GM23338 (cell line): Measurements from ENCODE around the gene MTCL1. TPM values are rescaled to one million over a fixed set of nuclear protein-coding genes. Genes with fewer than 3 reads are reported as not detected.

Experiments used
- ATAC-seq: fragments of 200-7000 bp; cut with Tn5 transposase; 3 replicates; pipeline ENCODE4 v1.9.1; 2020
- DNase-seq: peaks from one replicate; pipeline ENCODE4 v3.0.0-alpha.2; 2015; ENCODE audit warnings: low spot score
- H2AFZ ChIP-seq: fragments of 200-600 bp; sonication (generic); 2 replicates; pipeline ENCODE4 v1.8.0; 2016; ENCODE audit warnings: antibody characterized with exemption, mild to moderate bottlenecking, moderate library complexity
- H3F3A ChIP-seq: fragments of 200-600 bp; sonication (generic); replicated peaks from 2 replicates; pipeline ENCODE4 v1.8.0; 2017; ENCODE audit warnings: antibody characterized with exemption, mixed run types, low read depth
- H3K27ac ChIP-seq: fragments of 200-600 bp; sonication (generic); 2 replicates; pipeline ENCODE4 v1.6.1; 2016; ENCODE audit warnings: low read depth
- H3K27me3 ChIP-seq: fragments of 200-600 bp; sonication (generic); 2 replicates; pipeline ENCODE4 v1.8.0; 2016; ENCODE audit warnings: mild to moderate bottlenecking, mixed run types, moderate library complexity; ENCODE audit not compliant: insufficient read depth
- H3K36me3 ChIP-seq: fragments of 200-600 bp; sonication (generic); 2 replicates; pipeline ENCODE4 v1.8.0; 2016; ENCODE audit warnings: mild to moderate bottlenecking; ENCODE audit not compliant: insufficient read depth
- H3K4me1 ChIP-seq: fragments of 200-600 bp; sonication (generic); 2 replicates; pipeline ENCODE4 v1.8.0; 2016; ENCODE audit warnings: mild to moderate bottlenecking, moderate library complexity; ENCODE audit not compliant: insufficient read depth
- H3K4me2 ChIP-seq: fragments of 200-600 bp; sonication (generic); 2 replicates; pipeline ENCODE4 v1.7.1; 2017; ENCODE audit warnings: mixed run types
- H3K4me3 ChIP-seq: fragments of 200-600 bp; sonication (generic); 2 replicates; pipeline ENCODE4 v1.6.1; 2016; ENCODE audit warnings: mixed run types
- H3K79me2 ChIP-seq: fragments of 200-600 bp; sonication (generic); replicated peaks from 2 replicates; pipeline ENCODE4 v1.8.0; 2017; ENCODE audit warnings: mild to moderate bottlenecking; ENCODE audit not compliant: insufficient read depth
- H3K9me2 ChIP-seq: fragments of 200-600 bp; sonication (generic); 2 replicates; pipeline ENCODE4 v1.8.0; 2017; ENCODE audit not compliant: insufficient read depth
- H4K20me1 ChIP-seq: fragments of 200-600 bp; sonication (generic); replicated peaks from 2 replicates; pipeline ENCODE4 v1.8.0; 2017; ENCODE audit warnings: mild to moderate bottlenecking; ENCODE audit not compliant: insufficient read depth
- H3K27ac Mint-ChIP-seq: 2 replicates; pipeline ENCODE4 v1.8.0; 2020; ENCODE audit warnings: inconsistent platforms, mild to moderate bottlenecking, moderate library complexity, mixed read lengths
- H3K27me3 Mint-ChIP-seq: 3 replicates; pipeline ENCODE4 v1.8.0; 2022; ENCODE audit warnings: low read depth, mild to moderate bottlenecking, moderate library complexity, mixed read lengths, inconsistent platforms; ENCODE audit not compliant: insufficient read depth, poor library complexity
- H3K36me3 Mint-ChIP-seq: 3 replicates; pipeline ENCODE4 v1.8.0; 2021; ENCODE audit warnings: low read depth, mild to moderate bottlenecking, inconsistent platforms, moderate library complexity, mixed read lengths
- H3K4me1 Mint-ChIP-seq: 3 replicates; pipeline ENCODE4 v1.8.0; 2020; ENCODE audit warnings: mild to moderate bottlenecking, inconsistent platforms, mixed read lengths
- H3K4me3 Mint-ChIP-seq: 3 replicates; pipeline ENCODE4 v1.8.0; 2021; ENCODE audit warnings: moderate library complexity, mild to moderate bottlenecking, inconsistent platforms, mixed read lengths
- H3K9me3 Mint-ChIP-seq: 3 replicates; pipeline ENCODE4 v1.8.0; 2020; ENCODE audit warnings: moderate library complexity, mild to moderate bottlenecking, inconsistent platforms, mixed read lengths
- CREB1 ChIP-seq: fragments of 250-450 bp; sonication (Bioruptor Pico); IDR thresholded peaks from 2 replicates; pipeline ENCODE4 v1.5.0; 2020; ENCODE audit warnings: low read depth, mild to moderate bottlenecking, moderate library complexity
- CTCF ChIP-seq, 2 experiments: fragments of 200-600 bp in 1 of 2; sonication (generic) in 1 of 2; conservative IDR thresholded peaks; 2 replicates each; pipeline versions ENCODE4 v1.5.1 to v1.6.1; 2016 to 2017; ENCODE audit warnings: antibody characterized with exemption in 2 of 2, low read depth in 2 of 2, mild to moderate bottlenecking in 2 of 2, moderate library complexity in 1 of 2
- ETS1 ChIP-seq: IDR thresholded peaks from 2 replicates; pipeline ENCODE4 v1.6.1; 2016; ENCODE audit warnings: antibody characterized with exemption
- JUNB ChIP-seq: IDR thresholded peaks from one replicate; pipeline ENCODE4 v1.6.1; 2016; ENCODE audit warnings: antibody characterized with exemption; ENCODE audit not compliant: unreplicated experiment
- POLR2AphosphoS5 ChIP-seq: IDR thresholded peaks from 2 replicates; pipeline ENCODE4 v1.6.1; 2016; ENCODE audit warnings: antibody characterized with exemption, low read depth
- REST ChIP-seq: IDR thresholded peaks from one replicate; pipeline ENCODE4 v1.6.1; 2018; ENCODE audit warnings: antibody characterized with exemption; ENCODE audit not compliant: unreplicated experiment
- ZNF331 ChIP-seq: fragments of 250-450 bp; sonication (Bioruptor Pico); IDR thresholded peaks from 2 replicates; pipeline ENCODE4 v1.5.0; 2020; ENCODE audit warnings: low read depth, mild to moderate bottlenecking, moderate library complexity
- ZNF462 ChIP-seq: fragments of 250-450 bp; sonication (Bioruptor Pico); IDR thresholded peaks from 2 replicates; pipeline ENCODE4 v1.5.0; 2020; ENCODE audit warnings: mild to moderate bottlenecking, moderate library complexity
- polyA plus RNA-seq: library from polyadenylated mRNA; unstranded; fragments of >200 nt; fragmentation: Nextera tagmentation; extraction: Ambion mirVana; gene quantifications from 2 replicates; pipeline ENCODE4 v1.2.1, GENCODE V29; 2016
- total RNA-seq: library from RNA; depleted of rRNA; stranded (reverse); fragments of >200 nt; shearing (Covaris generic); gene quantifications from 2 replicates; pipeline ENCODE4 v1.2.3, GENCODE V29; 2014

Gene MTCL1
- total and polyA plus RNA-seq, 2 experiments from 2014 or later = 14.4 to 45.0 TPM

GRCh38 chr18:8810157-8810556 is 104.8 kb downstream of the MTCL1 start:
- Histone ChIP-seq H2AFZ (no peak overlapping the region), H4K20me1 (no peaks in the 10 kb centered on the region), H3K9me2 (no peaks in the 10 kb centered on the region; the same call in 1 of the 2 replicates), H3K79me2 (no peaks in the 10 kb centered on the region), H3K4me3 (no peak overlapping the region), H3F3A (no peaks in the 10 kb centered on the region), H3K27me3 (no peaks in the 10 kb centered on the region), H3K4me2 (no peak overlapping the region), H3K4me1 (no peaks in the 10 kb centered on the region), H3K27ac (no peak overlapping the region), H3K36me3 (peaks cover 12% of the 10 kb centered on the region; the same call in 1 of the 2 replicates)
- Mint-ChIP-seq H3K27ac (0 out of 2 replicates have a peak overlapping the region, but pooled peaks have one; percentile 13), H3K27me3 (peaks cover 2% of the 10 kb centered on the region), H3K9me3 (no peaks in the 10 kb centered on the region), H3K4me3 (no peak overlapping the region), H3K4me1 (peaks cover 3% of the 10 kb centered on the region; the same call in 1 of the 3 replicates), H3K36me3 (peaks cover 51% of the 10 kb centered on the region)
- TF ChIP-seq ETS1 (no peak), ZNF462 (CRISPR knock-in tag) (no peak), POLR2AphosphoS5 (no peak)
- ATAC-seq (no peak), DNase-seq (no peak)

- H4K20me1 ChIP-seq = no peaks in the 10 kb centered on the region
- H3K9me2 ChIP-seq = no peaks in the 10 kb centered on the region; the same call in 1 of the 2 replicates
- Mint-ChIP-seq H3K4me3 (no peak overlapping the region), H3K36me3 (peaks cover 53% of the 10 kb centered on the region), H3K9me3 (no peaks in the 10 kb centered on the region), H3K4me1 (peaks cover 3% of the 10 kb centered on the region; the same call in 1 of the 3 replicates), H3K27me3 (peaks cover 2% of the 10 kb centered on the region), H3K27ac (peak overlapping the region; percentile 2; the same call in 1 of the 2 replicates)
- H3K27me3 ChIP-seq = no peaks in the 10 kb centered on the region
- no peak for ATAC-seq
- no peaks in the 10 kb centered on the region for H3K4me1 ChIP-seq
- no peak overlapping the region for H3K4me2 ChIP-seq
- DNase-seq = no peak
- H3F3A ChIP-seq = no peaks in the 10 kb centered on the region
- H2AFZ ChIP-seq = no peak overlapping the region
- H3K27ac ChIP-seq = no peak overlapping the region
- peaks cover 13% of the 10 kb centered on the region; the same call in 1 of the 2 replicates for H3K36me3 ChIP-seq
- H3K4me3 ChIP-seq = no peak overlapping the region
- H3K79me2 ChIP-seq = no peaks in the 10 kb centered on the region
- no peak for TF ChIP-seq ZNF331 (CRISPR knock-in tag)
- TF ChIP-seq POLR2AphosphoS5 = no peak
- TF ChIP-seq JUNB = no peak
- TF ChIP-seq CREB1 (CRISPR knock-in tag) = no peak
- TF ChIP-seq CTCF (conservative IDR thresholded peaks at IDR 0.05; ENCODE audit: low read depth in 2 of 2) = no peak
- TF ChIP-seq REST = no peak
Measured at GRCh38 chr18:8811115-8811514, 105.8 kb downstream of the MTCL1 start.
